GM08714 (cell line): ENCODE measurements around the gene ELF2.
"Not testable (repeated sequence)": the region's sequence is repeated elsewhere in the genome, so short reads cannot be mapped to it uniquely, and the experiment has no call there.

ENCODE experiments used
- H3K4me3 ChIP-seq: fragments of 200-500 bp; sonication (Bioruptor generic); 2 replicates; pipeline ENCODE4 v1.5.1; 2014; ENCODE audit warnings: mild to moderate bottlenecking, low read length, inconsistent platforms
- ZNF274 ChIP-seq: IDR thresholded peaks from 2 replicates; pipeline ENCODE4 v1.6.1; 2012; ENCODE audit warnings: mild to moderate bottlenecking, low read depth, low read length

Gene ELF2

DNA sequence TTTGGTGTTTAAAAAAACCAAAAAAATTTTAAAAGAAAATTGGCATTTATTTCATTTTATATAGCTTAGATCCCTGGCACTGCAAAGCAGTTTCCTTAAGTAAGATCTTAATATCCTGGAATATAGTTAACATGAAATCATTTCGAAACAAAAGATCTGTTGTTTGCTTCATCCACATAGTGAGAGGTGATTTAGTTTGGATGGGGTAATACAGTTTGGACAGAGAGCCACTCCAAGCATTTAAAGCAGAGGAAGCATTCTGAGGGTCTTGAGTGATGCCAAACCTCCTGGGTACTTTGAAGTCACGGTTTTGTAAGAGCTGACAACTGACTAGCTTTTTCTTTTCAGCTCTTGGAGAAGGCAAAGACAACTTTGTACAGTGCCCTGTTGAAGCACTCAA is 132.7 kb downstream of the ELF2 start:
- TF ChIP-seq ZNF274, result no peak
- no peak overlapping the region for H3K4me3 ChIP-seq

DNA sequence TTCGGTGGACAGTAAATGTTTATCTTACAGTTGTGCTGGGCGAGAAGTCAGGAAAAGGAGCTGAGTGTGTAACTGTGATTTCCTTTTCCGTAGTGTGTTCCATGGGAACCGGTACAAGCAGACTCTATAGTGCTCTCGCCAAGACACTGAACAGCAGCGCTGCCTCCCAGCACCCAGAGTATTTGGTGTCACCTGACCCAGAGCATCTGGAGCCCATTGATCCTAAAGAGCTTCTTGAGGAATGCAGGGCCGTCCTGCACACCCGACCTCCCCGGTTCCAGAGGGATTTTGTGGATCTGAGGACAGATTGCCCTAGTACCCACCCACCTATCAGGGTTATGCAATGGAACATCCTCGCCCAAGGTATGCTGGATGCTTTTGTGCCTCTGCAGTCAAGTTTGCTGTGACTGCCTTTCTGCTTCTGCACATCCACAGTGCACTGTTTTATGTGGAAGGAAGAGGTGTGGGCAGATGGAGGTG is 134.0 kb downstream of the ELF2 start:
- TF ChIP-seq ZNF274, result no peak
- no peak overlapping the region for H3K4me3 ChIP-seq

DNA sequence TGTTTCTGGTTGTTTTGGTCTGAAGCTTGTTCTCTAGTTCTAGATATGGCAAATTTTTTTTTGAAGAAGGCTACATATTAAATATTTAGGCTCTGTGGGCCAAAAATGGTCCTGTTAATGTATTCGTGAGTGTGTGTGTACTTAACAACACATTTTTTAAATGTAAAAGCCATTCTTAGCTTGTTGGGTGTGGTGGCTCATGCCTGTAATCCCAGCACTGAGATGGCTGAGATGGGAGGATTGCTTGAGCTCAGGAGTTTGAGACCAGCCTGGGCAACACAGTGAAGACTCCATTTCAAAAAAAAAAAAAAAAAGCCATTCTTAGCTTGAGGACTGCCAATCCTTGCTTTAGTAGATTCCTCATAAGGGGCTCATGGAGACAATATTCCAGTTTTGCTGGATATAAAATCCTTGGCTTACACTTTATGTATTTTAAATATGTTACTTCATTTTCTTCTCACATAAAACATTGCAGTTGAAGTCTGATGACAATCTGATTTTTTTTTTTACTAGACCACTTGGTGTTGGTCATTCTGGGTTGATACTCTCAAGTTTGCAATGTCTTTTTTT is 138.1 kb downstream of the ELF2 start:
- no peak for TF ChIP-seq ZNF274
- H3K4me3 ChIP-seq, result no peak overlapping the region

DNA sequence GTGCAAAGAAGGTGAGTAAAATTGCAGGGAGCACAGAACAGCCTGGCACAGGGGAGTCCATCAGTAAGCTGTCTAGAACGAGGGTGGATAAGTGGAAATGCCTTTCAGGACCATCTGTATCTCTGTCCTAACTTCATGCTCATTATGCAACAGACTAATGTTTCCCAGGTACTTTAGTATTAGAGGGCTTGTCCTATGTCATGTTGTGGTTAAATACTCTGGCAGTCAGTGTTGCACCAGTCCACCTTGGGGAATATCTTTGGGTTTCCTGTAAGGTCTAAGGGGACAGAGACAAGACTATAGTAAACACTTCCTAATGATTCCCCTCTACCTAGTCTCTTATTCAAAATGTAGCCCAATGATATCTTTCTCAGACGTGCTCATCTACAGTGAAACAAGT is 140.1 kb downstream of the ELF2 start:
- no peak overlapping the region for H3K4me3 ChIP-seq
- TF ChIP-seq ZNF274, result no peak

DNA sequence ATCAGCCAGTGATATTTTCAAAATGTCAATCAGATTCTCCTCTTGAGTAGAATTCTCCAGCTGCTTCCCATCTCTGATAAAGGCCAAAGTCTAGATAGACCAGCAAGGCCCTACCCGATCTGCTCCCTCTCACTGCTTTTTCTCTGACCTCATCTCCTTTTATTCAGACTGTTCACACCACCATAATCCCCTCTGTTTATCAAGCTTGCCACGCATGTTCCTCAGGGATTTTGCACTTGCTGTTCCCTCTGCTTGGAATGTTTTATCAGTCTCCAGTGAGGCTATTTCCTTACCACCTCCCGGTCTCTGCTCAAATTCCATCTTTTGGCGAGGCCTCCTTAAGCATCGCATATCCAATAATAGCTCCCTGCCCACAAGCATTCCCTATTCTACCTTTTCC is 141.4 kb downstream of the ELF2 start:
- H3K4me3 ChIP-seq, result no peak overlapping the region
- no peak for TF ChIP-seq ZNF274

DNA sequence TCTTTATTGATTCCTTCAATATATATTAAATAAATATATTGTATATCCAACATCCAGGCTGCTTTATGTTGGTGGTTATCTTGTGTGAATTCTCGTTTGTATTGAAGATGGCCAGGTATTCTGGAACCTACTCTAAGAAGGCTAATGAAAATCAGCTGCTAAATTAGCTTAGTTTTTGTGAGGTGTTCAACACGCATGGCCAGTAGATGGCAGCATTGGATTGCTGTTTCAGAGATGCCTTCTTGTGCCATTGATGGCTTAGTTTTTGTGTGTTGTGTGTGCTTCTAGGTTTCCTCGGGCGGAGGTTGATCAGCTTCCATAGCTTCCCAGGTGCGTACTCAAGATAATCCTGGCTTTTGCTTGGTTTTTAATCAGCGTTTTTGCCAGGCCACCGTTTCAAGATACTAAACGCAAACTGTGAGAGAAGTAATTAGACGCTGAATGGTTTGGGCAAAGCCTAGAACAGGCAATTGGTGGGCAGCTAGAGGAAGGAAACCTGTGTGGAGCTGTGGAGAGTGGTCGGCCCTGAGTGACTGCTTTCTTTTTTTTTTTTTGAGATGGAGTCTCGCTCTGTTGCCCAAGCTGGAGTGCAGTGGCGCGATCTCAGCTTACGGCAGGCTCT is 146.3 kb downstream of the ELF2 start:
- TF ChIP-seq ZNF274, result no peak
- no peak overlapping the region for H3K4me3 ChIP-seq

DNA sequence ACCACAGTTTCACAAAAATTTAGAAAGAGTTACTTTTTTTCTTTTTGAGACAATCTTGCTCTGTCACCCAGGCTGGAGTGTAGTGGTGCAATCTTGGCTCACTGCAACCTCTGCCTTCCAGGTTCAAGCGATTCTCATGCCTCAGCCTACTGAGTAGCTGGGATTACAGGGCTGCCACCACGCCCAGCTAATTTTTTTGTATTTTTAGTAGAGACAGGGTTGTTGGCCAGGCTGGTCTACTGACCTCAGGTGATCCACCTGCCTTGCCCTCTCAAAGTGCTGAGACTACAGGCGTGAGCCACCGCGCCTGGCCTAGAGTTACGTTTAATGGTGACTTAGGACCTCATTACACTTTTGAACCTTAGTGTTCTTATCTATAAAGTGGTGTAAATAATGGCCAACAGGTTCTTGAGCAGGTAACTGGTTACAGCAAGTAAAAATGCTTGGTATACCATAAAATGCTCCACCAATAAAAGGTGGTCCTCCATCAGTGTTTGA is 147.1 kb downstream of the ELF2 start:
- not testable (repeated sequence) for H3K4me3 ChIP-seq

DNA sequence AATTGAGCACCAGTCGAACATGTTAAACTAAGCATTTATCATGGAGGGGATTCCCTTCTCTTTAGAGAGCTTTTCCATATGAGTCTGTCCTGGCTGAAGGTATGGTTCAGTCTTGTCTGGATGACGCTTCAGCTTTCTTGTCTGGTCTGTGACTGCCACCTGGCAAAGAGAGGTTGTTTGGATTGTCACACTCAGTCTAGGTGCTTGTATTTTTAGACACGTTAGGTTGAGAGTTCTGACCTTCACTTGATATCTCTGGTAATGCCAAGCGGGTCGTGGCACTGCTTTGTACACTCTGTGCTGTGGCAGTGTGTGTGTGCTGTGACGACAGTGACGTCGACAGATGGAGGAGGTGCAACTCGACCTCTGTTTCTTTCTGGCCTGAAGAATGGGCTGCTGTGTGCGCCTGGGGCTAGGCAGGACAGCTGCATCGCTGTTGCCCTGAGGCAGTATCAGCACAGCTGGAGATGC is 148.8 kb downstream of the ELF2 start:
- no peak overlapping the region for H3K4me3 ChIP-seq
- no peak for TF ChIP-seq ZNF274

DNA sequence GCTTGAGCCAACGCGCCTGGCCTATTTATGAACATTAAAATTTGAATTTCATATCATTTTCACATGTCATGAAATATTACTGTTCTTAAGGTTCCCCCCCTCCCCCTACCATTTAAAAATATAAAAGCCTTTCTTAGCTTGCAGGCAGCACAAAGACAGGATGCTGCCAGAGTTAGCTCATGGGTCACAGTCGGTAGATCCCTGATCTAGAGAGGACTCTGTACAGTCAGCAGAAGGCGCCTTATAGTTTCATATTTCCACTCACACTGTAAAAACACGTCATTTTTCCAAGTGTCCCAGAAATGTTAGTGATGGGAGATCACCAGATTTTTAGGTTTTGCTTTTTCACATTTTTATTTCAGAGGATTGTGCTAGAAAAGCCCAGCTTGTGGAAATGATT is 149.2 kb downstream of the ELF2 start:
- no peak for TF ChIP-seq ZNF274
- H3K4me3 ChIP-seq, result no peak overlapping the region

DNA sequence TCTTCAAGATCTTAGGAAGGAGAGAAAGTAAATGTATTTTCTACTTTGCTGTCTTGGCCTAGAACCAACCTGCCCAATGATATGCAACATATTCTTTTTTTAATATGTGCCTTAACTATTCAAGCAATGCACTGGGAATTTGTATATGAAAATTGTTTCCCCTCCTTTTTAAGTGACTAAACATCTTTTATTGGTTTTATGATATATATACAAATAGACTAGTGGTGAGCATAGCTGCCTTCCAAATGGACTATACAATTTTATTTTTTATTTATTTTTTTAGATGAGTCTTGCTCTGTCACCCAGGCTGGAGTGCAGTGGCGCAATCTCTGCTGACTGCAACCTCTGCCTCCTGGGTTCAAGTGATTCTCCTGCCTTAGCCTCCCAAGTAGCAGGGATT is 151.2 kb downstream of the ELF2 start:
- H3K4me3 ChIP-seq, result no peak overlapping the region
- no peak for TF ChIP-seq ZNF274

DNA sequence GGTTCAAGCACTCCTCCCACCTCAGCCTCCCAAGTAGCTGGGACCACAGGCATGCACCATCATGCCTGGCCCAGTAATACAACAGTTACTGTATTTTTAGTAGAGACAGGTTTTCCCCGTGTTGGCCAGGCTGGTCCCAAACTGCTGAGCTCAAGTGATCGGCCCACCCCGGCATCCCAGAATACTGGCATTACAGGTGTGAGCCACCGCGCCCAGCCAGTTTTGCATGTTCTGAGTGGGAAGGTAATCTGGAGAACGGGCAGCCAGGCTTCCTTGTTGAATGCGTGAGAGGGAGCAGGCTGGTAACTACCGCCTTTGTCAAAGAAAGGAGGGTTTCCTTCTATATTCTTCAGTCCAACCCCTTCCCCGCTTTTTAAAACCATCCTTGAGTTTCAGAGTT is 152.3 kb downstream of the ELF2 start:
- no peak for TF ChIP-seq ZNF274
- H3K4me3 ChIP-seq, result no peak overlapping the region

DNA sequence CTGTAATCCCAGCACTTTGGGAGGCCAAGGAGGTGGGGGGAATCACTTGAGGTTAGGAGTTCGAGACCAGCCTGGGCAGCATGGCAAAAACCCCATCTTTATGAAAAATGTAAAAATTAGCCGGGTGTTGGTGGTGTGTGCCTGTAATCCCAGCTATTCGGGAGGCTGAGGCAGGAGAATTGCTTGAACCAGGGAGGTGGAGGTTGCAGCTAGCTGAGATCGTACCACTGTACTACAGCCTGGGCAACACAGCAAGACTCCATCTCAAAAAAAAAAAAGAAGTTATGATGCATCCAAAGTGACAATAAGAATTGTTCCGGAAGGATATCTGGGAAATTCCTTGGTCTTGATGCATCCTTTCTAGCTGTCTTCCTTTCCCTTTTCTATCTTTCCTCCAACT is 154.2 kb downstream of the ELF2 start:
- H3K4me3 ChIP-seq, result no peak overlapping the region
- no peak for TF ChIP-seq ZNF274

DNA sequence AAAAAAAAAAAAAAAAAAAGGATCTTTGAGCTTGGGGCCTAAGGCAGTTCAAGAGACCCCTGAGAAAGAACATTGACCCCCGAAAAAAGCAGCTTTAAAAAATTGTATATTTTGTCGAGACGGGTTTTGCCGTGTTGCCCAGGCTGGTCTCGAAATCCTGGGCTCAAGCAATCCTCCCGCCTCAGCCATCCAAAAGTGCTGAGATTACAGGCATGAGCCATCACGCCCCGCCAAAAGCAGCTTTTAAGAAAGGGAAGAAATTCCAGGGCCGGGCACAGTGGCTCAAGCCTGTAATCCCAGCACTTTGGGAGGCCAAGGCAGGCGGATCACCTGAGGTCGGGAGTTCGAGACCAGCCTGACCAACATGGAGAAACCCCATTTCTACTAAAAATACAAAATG is 155.9 kb downstream of the ELF2 start:
- H3K4me3 ChIP-seq, result not testable (repeated sequence)

DNA sequence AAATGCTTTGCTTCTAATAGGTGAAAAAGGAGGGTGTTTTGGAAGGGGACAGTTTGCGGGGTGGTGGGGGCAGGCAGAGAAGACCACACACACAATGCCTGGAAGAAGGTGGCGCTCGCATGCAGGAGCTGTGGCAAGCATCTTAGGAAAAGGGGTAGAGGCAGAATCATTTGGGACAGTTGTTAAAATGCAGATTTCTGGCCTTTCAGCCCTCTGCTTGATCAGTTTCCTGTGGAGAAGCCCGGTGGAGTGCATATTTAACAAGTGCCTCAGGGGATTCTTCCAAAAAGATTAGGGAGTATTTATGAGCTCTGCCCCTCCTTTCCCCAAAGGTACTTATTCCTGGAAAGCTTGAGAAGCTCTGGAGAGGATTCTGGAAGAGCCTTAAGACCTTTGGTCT is 156.6 kb downstream of the ELF2 start:
- TF ChIP-seq ZNF274, result no peak
- no peak overlapping the region for H3K4me3 ChIP-seq

DNA sequence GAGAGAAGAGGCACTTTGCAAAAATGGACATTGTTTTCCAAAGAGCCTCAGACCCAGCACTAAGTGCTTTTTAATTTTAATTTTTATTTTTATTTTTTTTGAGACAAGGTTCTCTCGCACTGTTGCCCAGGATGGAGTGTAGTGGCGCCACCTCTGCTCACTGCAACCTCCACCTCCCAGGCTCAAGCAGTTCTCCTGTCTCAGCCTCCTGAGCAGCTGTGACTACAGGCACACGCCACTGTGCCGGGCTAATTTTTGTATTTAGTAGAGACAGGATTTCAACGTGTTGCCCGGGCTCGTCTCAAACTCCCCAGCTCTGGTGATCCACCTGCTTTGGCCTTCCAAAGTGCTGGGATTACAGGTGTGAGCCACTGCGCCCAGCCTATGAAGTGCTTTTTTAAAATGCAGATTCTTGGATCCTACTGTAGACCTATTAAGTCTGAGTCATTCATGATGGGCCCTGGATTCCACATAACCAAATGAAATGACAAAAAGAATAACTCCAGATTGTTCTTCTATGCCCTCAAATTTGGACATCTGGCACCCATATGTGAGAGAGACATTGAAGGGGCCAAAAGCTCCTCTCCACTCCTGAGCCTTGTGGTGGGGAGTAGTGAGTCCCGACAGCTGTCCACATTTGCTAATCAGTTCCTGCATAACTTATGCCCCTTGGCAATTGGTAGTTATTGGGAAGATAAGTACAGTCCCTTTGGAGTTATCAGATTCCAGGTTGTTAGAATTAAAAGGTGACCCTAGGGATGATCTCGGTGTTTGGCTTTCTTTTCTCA is 157.9 kb downstream of the ELF2 start:
- TF ChIP-seq ZNF274, result no peak
- H3K4me3 ChIP-seq, result no peak overlapping the region
